HFFc6 (cell line): ENCODE measurements around the gene ZNF778. TPM values are rescaled to one million over a fixed set of nuclear protein-coding genes. Genes with fewer than 3 reads are reported as not detected.

Source experiments
- DNase-seq: peaks from one replicate; pipeline ENCODE4 v3.0.0-alpha.2; 2018
- H3K27ac Mint-ChIP-seq: 2 replicates; pipeline ENCODE4 v1.8.0; 2020; ENCODE audit warnings: mild to moderate bottlenecking, mixed read lengths
- H3K27me3 Mint-ChIP-seq: 2 replicates; pipeline ENCODE4 v1.8.0; 2021; ENCODE audit warnings: mild to moderate bottlenecking, moderate library complexity, mixed read lengths; ENCODE audit not compliant: insufficient read depth
- H3K36me3 Mint-ChIP-seq: 2 replicates; pipeline ENCODE4 v1.8.0; 2021; ENCODE audit warnings: low read depth, mixed read lengths
- H3K4me1 Mint-ChIP-seq: 2 replicates; pipeline ENCODE4 v1.8.0; 2020; ENCODE audit warnings: low read depth, mixed read lengths
- H3K4me3 Mint-ChIP-seq: 2 replicates; pipeline ENCODE4 v1.8.0; 2020; ENCODE audit warnings: mild to moderate bottlenecking, moderate library complexity, mixed read lengths
- H3K9me3 Mint-ChIP-seq: 2 replicates; pipeline ENCODE4 v1.8.0; 2020; ENCODE audit warnings: mild to moderate bottlenecking, mixed read lengths
- total RNA-seq, 6 experiments: library from RNA; stranded (reverse); fragmentation: NEBNext Ultra II Directional; extraction: Animal tissue kit (Norgen Biotek cat#: 25700); gene quantifications; 2 replicates in 1 of 6; 3 replicates in 5 of 6; pipeline ENCODE4 v1.2.3, GENCODE V29; 2021
- TF ChIP-seq, protein P1 (sequence below): fragments of 200-600 bp; sonication (generic); IDR thresholded peaks from 2 replicates; pipeline ENCODE4 v1.5.0; 2021; ENCODE audit warnings: antibody characterized with exemption, mild to moderate bottlenecking

Gene ZNF778
- total RNA-seq, 6 experiments from 2014 or later: 6.8 to 8.1 (median 7.5) TPM

DNA sequence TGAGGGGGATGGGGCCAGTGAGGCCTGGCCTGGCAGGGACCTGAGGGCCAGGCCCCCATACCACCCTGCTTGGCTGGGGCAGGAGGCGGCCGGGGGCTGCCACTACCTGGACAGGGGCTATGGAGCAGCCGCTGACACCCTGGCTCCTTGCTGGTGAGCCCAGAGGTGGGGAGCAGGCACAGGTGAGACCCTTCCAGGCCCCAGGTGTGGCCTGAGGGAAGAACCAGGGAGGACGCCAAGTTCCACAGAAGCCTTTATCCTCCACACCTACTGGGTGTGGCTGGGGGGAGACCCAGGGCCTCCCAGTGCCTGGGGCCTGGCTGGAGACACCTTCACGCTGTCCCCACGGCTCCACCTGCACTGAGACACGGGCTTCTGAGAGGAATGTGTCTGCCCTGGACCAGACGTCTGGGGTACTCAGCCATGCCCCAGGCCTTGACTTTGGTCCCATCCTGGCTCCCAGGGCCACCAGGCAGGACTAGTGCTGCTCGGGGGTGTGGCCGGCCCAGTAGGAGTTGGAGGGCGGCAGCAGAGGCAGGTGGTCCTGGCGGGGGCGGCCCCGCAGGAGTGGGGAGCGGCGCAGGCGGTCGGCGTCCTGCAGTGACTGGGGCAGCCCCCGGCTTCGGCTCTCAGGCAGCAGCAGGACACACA lies 21.9 kb upstream of the ZNF778 start:
- no peaks in the 10 kb centered on the region for H3K36me3 Mint-ChIP-seq
- no peak for DNase-seq
- TF ChIP-seq, protein P1, sequence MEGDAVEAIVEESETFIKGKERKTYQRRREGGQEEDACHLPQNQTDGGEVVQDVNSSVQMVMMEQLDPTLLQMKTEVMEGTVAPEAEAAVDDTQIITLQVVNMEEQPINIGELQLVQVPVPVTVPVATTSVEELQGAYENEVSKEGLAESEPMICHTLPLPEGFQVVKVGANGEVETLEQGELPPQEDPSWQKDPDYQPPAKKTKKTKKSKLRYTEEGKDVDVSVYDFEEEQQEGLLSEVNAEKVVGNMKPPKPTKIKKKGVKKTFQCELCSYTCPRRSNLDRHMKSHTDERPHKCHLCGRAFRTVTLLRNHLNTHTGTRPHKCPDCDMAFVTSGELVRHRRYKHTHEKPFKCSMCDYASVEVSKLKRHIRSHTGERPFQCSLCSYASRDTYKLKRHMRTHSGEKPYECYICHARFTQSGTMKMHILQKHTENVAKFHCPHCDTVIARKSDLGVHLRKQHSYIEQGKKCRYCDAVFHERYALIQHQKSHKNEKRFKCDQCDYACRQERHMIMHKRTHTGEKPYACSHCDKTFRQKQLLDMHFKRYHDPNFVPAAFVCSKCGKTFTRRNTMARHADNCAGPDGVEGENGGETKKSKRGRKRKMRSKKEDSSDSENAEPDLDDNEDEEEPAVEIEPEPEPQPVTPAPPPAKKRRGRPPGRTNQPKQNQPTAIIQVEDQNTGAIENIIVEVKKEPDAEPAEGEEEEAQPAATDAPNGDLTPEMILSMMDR: no peak
- no peak overlapping the region for H3K4me3 Mint-ChIP-seq
- no peak overlapping the region for H3K27ac Mint-ChIP-seq
- H3K4me1 Mint-ChIP-seq: no peaks in the 10 kb centered on the region
- H3K27me3 Mint-ChIP-seq: peaks cover 6% of the 10 kb centered on the region
- no peaks in the 10 kb centered on the region for H3K9me3 Mint-ChIP-seq

DNA sequence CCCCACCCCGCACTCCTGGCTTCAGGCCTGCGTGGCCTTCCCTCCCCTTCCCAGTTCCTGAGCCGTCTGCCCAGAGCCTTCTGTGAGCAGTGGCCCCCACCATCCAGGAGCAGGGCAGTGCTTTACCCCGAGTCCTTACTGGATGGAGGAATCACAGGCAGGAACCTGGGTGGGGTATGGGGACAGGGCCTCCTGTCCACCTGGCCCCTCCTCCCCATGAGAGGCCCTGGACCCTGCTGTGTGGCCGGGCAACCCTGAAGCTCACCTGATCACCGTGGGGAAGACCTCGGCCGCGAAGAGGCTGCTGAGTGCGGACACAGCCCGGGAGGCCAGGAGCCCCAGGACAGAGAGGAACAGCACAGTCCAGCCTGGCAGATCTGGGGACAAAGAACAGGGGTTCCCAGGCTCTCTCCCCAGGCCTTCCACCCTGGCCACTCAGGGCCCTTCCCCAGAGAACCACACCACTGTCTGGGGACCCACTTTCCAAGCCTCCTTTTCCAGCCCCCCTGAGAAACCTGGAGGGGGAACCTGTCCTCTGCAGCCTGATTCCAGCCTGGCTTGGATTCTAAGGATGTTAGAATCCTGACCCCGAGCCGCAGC lies 20.4 kb upstream of the ZNF778 start:
- no peak for DNase-seq
- Mint-ChIP-seq H3K27ac (no peak overlapping the region), H3K36me3 (no peaks in the 10 kb centered on the region), H3K4me3 (no peak overlapping the region), H3K9me3 (no peaks in the 10 kb centered on the region), H3K27me3 (peaks cover 8% of the 10 kb centered on the region), H3K4me1 (no peaks in the 10 kb centered on the region)
- TF ChIP-seq, protein P1: no peak

DNA sequence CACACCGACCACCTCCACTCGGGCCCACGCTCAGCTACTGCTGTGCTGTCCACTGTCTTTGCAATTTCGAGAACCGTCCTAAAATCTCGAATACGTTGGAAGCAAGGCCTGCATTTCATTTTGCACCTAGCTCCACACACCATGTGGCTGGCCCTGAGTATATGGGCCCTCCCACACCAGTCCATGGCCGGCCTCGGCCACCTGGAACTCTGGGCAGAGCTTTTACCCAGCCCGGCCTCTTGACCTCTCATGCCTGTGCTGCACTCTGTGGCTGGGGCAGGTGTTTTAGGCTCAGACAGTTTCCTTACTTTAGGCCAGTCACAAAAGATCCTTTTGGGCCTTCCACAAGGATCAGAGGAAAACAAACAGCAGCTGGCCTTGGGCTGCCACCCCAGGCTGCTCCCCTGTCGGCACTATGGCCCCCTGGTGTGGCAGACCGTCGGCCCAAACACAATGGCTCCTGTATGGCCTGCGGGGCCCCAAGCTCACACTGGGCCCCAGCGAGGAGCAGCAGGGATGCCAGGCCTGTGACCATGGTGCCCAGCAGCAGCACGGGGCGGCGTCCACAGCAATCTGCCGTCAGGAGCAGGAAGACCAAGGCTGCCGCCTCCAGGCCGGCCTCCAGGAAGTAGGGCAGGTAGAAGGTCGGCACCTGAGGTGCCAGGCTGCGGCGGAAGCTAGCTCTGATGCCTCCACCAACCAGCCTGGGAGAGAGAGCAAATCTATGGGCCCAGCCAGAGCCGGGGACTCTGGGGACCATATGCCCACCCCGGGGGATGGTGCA lies 19.7 kb upstream of the ZNF778 start:
- Mint-ChIP-seq H3K36me3 (peaks cover 4% of the 10 kb centered on the region), H3K4me1 (no peaks in the 10 kb centered on the region), H3K4me3 (no peak overlapping the region), H3K27me3 (peaks cover 10% of the 10 kb centered on the region), H3K27ac (no peak overlapping the region), H3K9me3 (peaks cover 7% of the 10 kb centered on the region)
- no peak for DNase-seq
- TF ChIP-seq, protein P1: no peak

DNA sequence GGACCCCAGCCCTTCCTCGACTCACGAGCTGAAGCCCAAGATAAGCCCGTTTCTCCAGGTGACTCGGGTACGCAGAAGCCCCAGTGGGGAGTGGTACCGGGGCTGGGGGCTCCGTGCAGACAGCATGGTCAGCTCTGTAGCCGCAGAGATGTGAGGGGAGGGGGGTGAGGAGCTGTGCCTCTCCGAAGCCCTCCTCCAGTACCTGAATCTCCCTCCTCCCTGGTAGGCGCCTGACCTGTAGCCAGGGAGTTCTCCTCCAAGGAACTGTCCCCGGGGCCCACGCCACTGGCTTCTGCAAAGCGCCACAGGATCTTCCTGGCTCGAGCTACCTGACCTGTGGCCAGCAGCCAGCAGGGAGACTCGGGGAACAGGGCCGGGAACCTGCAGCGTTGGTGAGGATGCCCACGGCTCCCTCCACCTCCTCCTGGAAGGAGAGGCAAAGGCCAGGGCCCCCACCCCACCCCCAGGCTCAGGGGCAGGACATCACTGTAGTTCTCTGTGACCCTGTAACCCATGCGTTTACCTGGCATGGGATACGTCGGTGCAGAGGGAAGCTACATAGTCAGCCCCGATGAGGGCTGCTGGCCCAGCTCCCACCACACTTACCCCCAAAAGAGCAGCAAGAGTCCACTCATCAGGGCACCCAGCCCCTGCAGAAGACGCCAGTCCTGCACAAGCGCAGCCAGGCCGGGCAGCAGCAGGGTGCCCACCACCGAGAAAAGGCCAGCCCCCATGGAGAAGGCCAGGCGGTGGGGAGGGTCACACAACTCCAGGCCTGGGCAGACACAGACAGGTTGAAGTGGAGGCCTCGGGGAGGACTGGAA lies 18.9 kb upstream of the ZNF778 start:
- peaks cover 11% of the 10 kb centered on the region for H3K9me3 Mint-ChIP-seq
- peaks cover 14% of the 10 kb centered on the region for H3K27me3 Mint-ChIP-seq
- TF ChIP-seq, protein P1: no peak
- DNase-seq: no peak
- no peak overlapping the region for H3K4me3 Mint-ChIP-seq
- no peaks in the 10 kb centered on the region for H3K4me1 Mint-ChIP-seq
- peaks cover 8% of the 10 kb centered on the region for H3K36me3 Mint-ChIP-seq
- no peak overlapping the region for H3K27ac Mint-ChIP-seq
